Sigmoid colon (tissue), 4 donors: ENCODE data around the gene HBS1L.

Experiments used
- EP300 ChIP-seq, 4 donors: sonication (generic); formaldehyde crosslinking; IDR thresholded peaks; one replicate each; pipeline ENCODE4 v1.6.1; 2017; ENCODE audit warnings: antibody characterized with exemption in 4 of 4
- POLR2A ChIP-seq, 2 donors: fragments of 450-650 bp; IDR thresholded peaks; one replicate each; pipeline ENCODE4 v1.6.1; 2016; ENCODE audit warnings: antibody characterized with exemption in 2 of 2, mild to moderate bottlenecking in 2 of 2, moderate library complexity in 2 of 2
- POLR2AphosphoS5 ChIP-seq, 4 donors: sonication (generic); formaldehyde crosslinking; IDR thresholded peaks; one replicate each; pipeline ENCODE4 v1.6.1; 2017; ENCODE audit warnings: antibody characterized with exemption in 4 of 4
- TF ChIP-seq, protein P1 (sequence below), 4 experiments: fragments of 450-650 bp in 3 of 4; fragments of 200-600 bp in 1 of 4; IDR thresholded peaks; one replicate each; pipeline ENCODE4 v1.5.1; 2016 to 2019; ENCODE audit warnings: antibody characterized with exemption in 4 of 4, mild to moderate bottlenecking in 3 of 4, moderate library complexity in 2 of 4

- no peak for TF ChIP-seq POLR2A (IDR thresholded peaks at IDR 0.05)
- TF ChIP-seq, protein P1, sequence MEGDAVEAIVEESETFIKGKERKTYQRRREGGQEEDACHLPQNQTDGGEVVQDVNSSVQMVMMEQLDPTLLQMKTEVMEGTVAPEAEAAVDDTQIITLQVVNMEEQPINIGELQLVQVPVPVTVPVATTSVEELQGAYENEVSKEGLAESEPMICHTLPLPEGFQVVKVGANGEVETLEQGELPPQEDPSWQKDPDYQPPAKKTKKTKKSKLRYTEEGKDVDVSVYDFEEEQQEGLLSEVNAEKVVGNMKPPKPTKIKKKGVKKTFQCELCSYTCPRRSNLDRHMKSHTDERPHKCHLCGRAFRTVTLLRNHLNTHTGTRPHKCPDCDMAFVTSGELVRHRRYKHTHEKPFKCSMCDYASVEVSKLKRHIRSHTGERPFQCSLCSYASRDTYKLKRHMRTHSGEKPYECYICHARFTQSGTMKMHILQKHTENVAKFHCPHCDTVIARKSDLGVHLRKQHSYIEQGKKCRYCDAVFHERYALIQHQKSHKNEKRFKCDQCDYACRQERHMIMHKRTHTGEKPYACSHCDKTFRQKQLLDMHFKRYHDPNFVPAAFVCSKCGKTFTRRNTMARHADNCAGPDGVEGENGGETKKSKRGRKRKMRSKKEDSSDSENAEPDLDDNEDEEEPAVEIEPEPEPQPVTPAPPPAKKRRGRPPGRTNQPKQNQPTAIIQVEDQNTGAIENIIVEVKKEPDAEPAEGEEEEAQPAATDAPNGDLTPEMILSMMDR (IDR thresholded peaks at IDR 0.05): no peak
- TF ChIP-seq POLR2AphosphoS5 (IDR thresholded peaks at IDR 0.05): no peak
- TF ChIP-seq EP300 (IDR thresholded peaks at IDR 0.05): no peak
Measured at GRCh38 chr6:135090819-135091218, 36.2 kb upstream of the HBS1L start.
